GM18511 (cell line): ENCODE data around the gene TMEM98.
"Not testable (repeated sequence)": the region's sequence is repeated elsewhere in the genome, so short reads cannot be mapped to it uniquely, and the experiment has no call there.

Experiments
- ATAC-seq: cut with Tn5 transposase; IDR thresholded peaks from one replicate; pipeline ENCODE4 v1.9.1; 2021; ENCODE audit warnings: mild to moderate bottlenecking, moderate library complexity; ENCODE audit not compliant: unreplicated experiment

Gene TMEM98

DNA sequence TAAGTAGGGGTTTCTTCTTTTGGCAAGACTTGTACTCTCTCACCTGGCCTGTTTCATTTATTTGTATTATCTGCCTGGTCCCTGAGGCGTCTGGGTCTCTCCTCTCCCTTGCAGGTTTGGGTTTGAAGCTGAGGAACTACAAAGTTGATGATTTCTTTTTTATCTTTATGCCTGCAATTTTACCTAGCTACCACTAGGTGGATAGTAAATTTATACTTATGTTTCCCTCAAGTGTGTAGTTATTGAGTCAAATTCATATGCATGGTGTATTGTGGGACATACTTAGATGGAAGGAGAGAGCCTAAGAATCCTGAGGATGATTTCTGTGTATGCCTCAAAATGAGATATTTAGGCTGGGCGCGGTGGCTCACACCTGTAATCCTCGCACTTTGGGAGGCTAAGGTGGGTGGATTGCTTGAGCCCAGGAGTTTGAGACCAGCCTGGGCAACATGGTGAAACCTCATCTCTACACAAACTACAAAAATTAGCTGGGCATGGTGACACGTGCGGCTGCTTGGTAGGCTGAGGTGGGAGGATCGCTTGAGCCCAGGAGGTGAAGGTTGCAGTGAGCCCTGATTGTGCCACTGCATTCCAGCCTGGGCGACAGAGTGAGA lies 13.6 kb downstream of the TMEM98 start:
- no peak for ATAC-seq

DNA sequence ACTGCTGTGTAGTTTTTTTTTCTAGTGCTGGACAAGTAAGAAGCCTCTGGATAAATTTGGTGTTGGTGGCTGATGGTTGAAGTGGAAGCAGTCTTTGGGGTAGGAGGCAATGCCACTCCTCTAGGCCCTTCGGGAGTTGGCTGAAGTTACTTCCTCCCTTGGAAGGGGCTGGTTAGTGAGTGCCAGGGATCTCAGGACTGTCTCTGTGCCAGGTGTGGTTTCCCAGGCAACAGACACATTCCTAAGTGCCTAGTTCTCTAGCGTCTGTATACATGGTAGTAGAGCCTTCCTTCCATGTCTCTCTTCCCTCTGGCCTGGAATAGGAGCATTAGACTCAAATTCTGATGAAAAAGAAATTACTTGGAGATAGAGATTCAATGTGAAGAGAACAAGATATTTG lies 15.3 kb downstream of the TMEM98 start:
- no peak for ATAC-seq

DNA sequence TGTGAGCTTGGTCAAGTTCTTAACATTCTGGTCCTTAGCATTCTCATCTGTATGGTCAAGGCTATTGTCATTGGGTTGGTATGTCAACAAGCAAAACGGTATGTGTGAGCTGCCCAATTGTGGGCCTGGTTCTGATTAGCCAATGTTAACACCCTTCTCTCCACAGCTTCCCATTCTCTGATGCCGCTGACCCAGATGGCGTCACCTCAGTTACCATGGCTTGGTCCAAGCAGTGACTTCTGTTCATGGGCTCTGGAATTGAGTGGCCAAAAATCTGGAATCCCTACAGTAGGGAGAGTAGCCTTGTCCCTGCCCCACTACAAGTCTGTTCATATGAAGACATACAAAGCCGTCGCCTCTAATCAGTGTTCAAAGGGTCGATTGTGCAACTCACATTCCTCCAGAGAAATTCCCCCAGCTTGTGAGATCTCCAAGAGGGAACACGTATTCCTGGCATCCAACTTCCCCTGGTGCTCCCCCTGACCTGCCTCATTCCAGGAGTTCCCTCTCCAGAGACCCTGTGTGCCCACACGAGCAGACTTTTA lies 15.8 kb downstream of the TMEM98 start:
- ATAC-seq = no peak

DNA sequence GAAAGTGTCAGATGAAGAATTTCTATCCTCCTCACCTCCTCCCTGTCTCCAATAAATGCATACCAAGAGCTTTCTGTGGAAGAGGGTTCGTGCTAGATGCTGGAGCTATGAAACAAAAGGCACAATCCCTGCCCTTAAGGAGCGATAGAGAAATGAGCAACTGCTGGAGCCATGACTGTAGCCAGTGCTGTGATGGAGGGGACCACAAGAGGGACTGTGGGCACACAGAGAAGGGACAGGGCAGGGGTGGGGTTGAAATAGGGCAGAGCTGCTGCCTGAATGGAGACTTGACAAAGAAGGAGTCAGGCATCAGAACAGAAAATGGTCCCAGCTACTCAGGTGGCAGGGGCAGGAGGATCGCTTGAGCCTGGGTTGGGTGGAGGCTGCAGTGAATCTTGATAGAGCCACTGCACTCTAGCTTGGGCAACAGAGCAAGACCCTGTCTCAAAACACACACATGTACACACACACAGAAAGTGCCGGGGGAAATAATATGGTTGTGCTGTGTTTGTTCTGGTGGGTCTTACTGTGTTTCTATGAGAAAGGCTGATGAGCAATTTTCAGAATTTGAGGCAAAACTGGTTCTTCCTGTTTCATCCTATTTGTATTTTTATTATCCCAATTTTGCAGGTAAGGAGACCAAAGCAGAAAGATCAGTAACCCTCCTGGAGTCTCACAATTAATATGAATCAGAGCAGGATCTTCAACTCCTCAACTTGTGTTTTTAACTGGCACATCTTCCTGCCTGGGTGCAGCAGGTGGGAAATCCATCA lies 16.5 kb downstream of the TMEM98 start:
- no peak for ATAC-seq

DNA sequence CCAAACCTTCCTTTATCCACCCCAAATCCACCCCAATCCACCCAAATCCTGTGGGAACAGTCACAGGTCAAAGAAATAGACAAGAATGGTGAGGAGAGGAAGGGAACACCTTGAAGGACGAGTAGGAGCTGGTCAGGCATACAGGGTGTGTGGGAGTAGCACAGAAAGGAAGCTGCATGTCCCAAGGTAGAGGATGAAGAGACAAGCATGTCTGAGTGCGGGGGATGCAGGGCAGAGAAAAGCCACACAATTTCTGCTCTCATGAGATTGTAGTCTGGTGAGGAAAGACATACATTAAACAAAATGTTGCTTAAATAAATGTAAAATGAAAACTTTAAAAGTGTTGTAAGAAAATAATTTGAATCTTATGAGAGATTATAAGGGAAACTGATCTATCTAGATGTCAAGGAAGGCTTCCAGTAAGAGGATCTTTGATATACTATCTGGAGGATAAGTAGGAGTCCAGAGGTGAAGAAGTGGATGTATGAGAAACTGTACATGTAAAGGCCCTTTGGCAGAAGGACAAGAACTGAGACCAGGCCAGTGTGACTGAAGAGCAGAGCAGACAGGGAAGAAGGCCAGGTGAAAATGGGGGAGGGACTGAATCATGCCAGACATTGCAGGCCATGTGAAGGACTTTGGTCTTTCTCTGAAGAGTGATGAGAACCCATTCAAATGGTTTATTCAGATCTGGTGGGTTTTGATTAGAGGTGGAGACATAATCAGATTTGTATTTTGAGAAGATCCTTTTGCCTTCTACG lies 18.6 kb downstream of the TMEM98 start:
- ATAC-seq = no peak

DNA sequence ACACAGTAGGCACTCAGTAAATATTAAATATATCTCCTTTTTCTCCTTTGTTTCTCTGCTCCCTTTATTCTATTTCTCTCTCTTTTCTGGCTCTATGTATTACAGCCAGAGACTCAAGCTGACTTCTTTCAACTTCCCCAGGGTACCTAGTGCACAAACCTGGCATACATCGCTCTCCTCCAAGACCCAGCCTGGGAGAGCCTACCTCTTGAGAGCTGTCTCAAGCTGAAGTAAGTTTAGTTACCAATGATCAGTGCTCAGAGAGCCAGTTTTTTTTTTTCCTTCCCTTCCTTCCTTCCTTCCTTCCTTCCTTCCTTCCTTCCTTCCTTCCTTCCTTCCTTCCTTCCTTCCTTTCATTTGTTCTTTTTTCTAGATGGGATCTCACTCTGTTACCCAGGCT lies 19.8 kb downstream of the TMEM98 start:
- ATAC-seq = no peak

DNA sequence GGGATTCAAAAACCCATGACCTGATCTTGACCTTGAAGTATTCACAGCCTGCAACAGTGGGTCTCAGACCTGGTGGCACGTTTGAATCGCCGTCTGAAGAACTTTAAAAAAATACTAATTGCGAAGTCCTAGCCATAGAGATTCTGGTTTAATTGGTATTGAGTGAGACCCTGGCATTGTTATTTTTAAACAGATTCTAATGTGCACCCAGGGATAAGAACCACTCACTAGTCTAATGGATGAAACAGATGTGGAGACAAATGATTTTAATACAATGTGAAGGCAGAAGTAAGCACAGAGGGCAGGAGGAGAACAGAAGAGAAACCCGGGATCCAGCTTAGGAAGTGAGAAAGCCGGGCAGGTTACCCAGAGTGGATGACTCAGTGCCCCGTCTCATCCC lies 21.2 kb downstream of the TMEM98 start:
- ATAC-seq = no peak

DNA sequence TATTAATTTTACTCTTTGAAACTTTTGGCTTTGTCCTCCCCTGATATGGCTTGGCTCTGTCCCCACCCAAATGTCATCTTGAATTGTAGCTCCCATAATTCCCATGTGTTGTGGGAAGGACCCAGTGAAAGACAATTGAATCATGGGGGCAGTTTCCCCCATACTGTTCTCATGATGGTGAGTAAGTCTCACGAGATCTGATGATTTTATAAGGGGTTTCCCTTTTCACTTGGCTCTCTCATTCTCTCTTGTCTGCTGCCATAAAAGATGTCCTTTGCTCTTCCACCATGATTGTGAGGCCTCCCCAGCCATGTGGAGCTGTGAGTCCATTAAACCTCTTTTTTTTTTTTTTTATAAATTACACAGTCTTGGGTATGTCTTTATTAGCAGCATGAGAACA lies 24.5 kb downstream of the TMEM98 start:
- ATAC-seq = not testable (repeated sequence)

DNA sequence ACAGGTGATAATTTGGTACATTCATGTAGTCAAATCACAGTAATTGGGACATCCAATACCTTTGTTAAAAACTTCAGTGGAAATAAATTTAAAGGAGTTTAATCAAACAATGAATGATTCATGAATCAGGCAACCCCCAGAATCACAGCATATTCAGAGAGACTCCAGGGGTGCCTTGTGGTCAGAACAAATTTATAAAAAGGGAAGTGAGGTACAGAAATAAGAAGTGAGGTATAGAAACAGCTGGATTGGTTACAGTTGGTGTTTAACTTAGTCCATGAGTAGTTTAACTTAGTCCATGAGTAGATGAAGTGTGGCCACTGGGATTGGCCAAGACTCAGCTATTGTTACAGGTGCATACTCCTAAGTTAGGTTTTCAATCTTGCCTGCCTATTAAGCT lies 25.1 kb downstream of the TMEM98 start:
- no peak for ATAC-seq

DNA sequence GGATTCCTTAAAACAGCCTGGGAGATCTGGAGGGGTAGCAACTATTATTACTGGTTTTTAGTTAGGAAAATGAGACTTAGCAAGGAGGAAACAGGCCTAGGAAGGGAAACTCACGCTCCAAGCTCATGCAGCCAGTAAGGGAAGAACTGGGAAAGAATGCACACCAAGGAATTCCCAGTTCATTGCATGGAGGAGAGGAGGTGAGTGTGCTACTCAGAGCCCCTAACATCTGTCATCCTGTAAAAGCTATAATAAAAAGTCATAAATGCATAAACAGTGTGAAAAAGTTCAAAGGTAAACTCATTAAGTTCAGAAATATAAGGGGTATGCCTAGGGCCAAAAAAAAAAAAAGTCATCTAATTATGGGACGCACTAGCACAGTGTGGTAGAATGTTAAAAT lies 25.9 kb downstream of the TMEM98 start:
- no peak for ATAC-seq

DNA sequence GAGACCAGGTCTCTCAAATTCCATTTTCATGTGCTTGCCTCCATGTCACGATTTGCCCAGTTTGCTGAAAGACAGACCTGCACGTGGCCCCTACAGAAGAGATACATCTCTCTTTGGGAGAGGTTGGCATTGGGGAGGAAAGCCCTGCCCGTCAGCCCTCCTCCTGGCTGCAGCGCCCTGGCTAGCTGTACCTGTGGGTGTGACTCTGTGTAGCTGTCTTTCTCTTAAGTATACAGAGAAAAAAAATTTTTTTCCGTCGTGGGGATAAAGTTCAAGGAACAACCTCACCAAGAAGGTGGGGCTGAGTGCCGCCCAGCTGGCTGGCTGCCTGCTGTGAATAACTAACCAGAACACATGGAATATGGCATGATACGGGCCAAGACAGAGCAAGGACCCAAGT lies 26.5 kb downstream of the TMEM98 start:
- no peak for ATAC-seq

DNA sequence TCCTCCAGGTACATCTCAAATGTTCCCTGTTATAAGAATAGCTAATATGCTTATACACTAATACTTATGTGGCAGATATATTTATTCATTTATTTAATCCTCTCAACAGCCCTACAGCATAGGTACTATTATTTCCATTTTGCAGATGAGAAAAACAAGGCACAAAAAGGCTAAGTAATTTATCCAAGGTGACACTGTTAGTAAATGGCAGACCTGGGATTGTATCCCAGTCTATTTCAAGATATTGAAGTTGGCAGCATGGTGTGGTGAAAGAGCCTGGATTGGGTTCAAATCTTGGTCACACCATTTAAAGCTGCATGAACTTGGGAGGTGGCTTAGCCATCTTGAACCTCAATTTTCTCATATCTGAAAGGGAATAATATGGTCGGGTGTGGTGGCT lies 27.2 kb downstream of the TMEM98 start:
- no peak for ATAC-seq

DNA sequence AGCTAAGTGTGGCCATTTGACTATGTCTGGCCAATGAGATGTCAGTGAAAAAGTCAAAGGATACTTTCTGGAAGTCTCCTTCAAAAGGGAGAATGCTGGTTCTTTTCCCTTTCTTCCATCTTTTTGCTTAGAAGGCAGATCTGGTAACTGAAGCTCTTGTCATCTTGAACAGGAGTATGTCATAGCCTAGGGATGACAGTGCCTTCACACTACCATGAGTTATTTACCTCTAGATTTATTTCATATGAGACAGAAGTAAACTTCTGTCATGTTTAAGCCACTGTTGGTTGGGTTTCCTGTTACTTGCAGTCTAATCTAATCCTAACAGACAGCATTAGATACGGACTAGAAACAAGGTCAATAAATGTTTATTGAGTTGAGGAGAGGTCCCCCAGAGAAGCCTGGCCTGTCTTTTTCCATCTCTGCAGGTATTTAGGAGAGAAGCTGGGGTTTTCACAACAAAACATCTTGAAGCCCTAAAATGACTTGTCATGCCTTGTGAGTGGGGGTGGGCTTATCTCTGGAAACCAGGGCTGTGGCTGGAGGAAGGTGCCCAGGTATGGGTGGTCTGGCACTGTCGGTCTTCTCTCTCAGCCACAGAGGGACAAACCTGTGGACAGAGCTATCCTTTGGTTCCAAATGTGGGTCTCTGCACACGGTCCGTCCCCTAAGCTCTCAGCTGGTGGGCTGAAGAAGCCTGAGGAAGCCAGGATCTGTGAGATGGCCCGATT lies 28.5 kb downstream of the TMEM98 start:
- no peak for ATAC-seq

DNA sequence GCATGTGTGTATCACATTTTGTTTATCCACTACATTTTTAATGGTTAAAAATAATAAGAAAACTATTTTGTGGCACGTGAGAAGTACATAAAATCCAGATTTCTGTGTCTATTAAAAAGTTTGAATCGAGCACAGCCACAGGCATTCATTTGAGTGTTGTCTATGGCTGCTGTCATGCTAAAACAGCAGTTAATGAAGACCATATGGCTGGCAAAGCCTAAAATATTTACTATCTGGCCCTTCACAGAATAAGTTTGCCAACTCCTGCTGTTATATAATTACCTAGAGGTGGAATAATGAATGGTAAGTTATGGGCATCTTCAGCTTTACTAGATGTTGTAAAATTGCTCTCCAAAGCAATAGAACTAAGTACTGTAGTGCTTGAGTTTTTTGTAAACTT lies 30.5 kb downstream of the TMEM98 start:
- no peak for ATAC-seq

DNA sequence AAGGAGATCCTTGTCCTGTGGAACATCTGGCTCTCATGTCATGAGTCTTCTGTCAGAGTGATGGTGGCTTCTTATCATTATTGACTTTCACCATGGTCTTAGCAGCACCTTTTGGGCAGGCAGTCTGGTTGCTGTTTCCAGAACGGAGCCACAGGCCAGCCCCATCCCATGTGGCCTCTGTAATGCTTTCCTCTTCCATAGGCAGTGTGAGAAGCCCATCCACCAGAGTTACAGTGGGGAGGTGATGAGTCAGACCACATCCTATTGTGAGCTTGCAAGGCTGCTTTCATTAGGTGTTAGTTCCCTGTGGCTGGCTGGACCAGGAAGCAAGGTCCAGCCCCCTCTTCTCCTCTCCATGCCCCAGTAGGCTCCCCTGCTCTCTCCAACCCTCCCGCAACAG lies 32.9 kb downstream of the TMEM98 start:
- no peak for ATAC-seq

DNA sequence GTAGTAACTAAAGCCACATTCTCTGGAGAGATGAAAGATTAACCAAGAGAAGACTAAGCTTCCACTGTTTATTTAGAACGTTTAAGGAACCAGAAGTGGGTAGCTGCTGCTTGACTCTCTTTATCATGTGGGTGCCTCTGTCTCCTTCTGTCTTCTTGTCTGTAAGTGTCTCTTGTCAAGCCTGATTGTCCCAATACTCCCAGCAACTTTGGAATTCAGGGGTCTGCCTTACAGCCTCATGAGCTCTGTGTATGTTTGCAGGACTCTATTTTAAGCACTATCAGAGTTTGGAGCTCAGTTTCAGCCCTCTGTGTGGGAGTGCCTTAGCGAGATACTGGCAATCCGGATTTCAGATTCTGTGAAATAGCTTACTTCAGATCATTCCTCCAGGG lies 34.4 kb downstream of the TMEM98 start:
- ATAC-seq = no peak

DNA sequence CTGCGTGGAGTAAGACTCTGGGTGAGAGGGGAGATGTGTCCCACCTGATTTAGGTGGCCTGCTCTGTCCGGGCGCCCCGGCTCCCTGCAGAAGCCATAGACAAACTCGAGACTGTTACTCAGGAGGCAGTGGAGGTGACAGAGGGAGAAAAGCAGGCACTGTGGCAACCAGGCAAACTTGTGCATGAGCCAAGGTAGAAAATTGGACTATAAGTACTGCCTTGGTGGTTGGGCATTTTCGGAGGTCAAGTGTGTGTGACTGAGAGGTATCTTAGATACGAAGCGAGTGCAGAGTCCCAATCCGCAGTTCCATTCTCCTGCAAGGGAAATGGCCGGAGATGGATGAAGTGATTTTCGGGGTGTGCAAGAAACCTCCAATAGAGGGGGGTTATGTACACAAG lies 36.6 kb downstream of the TMEM98 start:
- no peak for ATAC-seq

DNA sequence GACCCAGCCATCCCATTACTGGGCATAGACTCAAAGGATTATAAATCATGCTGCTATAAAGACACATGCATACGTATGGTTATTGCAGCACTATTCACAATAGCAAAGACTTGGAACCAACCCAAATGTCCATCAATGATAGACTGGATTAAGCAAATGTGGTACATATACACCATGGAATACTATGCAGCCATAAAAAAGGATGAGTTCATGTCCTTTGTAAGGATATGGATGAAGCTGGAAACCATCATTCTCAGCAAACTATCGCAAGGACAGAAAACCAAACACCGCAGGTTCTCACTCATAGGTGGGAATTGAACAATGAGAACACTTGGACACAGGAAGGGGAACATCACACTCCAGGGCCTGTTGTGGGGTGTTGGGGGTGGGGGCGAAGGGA lies 41.3 kb downstream of the TMEM98 start:
- ATAC-seq = not testable (repeated sequence)

DNA sequence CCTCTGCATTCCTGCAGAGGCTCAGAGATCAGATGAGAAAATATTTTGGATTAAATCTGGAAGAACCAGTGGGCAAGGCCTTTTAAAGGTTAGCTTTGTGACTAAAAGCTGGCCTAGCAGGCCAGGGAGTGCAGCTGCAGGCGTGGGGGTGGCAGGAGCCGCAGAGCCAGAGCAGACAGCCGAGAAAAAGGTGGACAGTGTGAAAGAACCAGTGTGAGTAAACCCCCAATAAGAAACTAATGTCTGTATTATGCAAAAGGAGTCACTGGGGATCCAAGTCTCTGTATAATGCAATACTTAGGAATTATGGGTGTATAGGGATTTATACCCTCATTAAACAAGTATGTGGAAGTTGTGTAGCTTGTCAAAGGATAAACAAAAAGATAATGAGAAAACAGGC lies 42.3 kb downstream of the TMEM98 start:
- no peak for ATAC-seq

DNA sequence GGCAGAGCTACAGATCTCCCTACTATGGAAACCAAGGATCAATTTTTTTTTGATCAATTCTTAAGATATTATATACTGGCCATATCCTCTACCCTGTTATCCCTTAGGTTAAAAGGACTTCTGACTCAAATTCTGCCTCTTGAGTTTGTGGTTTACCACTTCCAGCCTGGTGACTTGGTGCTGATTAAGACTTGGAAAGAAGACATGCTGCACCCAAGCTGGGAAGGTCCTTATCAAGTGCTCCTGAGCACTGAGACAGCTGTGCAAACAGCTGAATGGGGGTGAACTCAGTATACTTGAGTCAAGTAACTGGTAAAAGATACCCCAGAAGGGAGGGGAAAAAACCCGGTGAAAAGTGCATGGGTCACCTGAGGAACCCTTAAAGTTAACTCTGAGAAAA lies 43.2 kb downstream of the TMEM98 start:
- peak; percentile 60 for ATAC-seq

DNA sequence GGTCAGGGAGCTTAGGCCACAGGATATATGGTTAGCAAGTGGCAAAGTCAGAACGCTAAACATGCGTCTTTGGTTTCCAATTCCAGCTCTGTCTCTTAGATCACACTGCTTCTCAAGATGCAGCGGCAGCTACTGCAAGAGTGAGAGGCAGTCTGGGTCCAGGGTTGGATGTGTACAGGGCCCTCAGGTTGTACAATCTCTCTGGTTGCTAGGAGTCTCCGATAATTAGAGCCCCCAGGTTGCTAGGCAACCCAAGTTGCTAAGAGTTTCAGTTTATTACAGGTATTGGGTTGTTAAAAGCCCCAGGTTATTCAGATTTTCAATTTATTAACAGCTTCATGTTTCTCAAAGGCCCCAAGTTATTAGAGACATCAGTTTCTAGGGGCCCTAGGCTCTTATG lies 48.2 kb downstream of the TMEM98 start:
- no peak for ATAC-seq
